HepG2 (cell line): ENCODE measurements around the gene SSH3. TPM values are rescaled to one million over a fixed set of nuclear protein-coding genes. Genes with fewer than 3 reads are reported as not detected.

Experiments used
- GATAD2A ChIP-seq: IDR thresholded peaks from 2 replicates; pipeline ENCODE4 v1.6.1; 2016
- KDM5B ChIP-seq: sonication (generic); formaldehyde crosslinking; IDR thresholded peaks from 2 replicates; pipeline ENCODE4 v1.4.0; 2020; ENCODE audit warnings: missing genetic modification reagents, mild to moderate bottlenecking, borderline replicate concordance
- SCMH1 ChIP-seq: sonication (generic); formaldehyde crosslinking; IDR thresholded peaks from 2 replicates; pipeline ENCODE4 v1.9.0; 2021; ENCODE audit warnings: missing genetic modification reagents, mild to moderate bottlenecking, borderline replicate concordance
- SMC3 ChIP-seq: IDR thresholded peaks from 2 replicates; pipeline ENCODE4 v1.6.1; 2011; ENCODE audit warnings: low read length, improper control_type of control experiment
- ZFAT ChIP-seq: sonication (generic); formaldehyde crosslinking; conservative IDR thresholded peaks from 2 replicates; pipeline ENCODE4 v1.8.1; 2023; ENCODE audit warnings: missing genetic modification reagents, inconsistent platforms
- ZNF251 ChIP-seq: sonication (generic); formaldehyde crosslinking; IDR thresholded peaks from 2 replicates; pipeline ENCODE4 v1.9.0; 2021; ENCODE audit warnings: mild to moderate bottlenecking, missing genetic modification reagents
- ZNF558 ChIP-seq: sonication (generic); formaldehyde crosslinking; IDR thresholded peaks from 2 replicates; pipeline ENCODE4 v1.9.0; 2022; ENCODE audit warnings: mild to moderate bottlenecking, missing genetic modification reagents, borderline replicate concordance
- ZNF790 ChIP-seq: sonication (generic); formaldehyde crosslinking; IDR thresholded peaks from 2 replicates; pipeline ENCODE4 v1.8.0; 2022; ENCODE audit warnings: missing genetic modification reagents, mild to moderate bottlenecking, borderline replicate concordance
- polyA plus RNA-seq, 8 experiments: library from polyadenylated mRNA; depleted of rRNA in 3 of 8; stranded (reverse) in 7 of 8; unstranded in 1 of 8; fragments of >200 nt; fragmentation: Illumina TruSeq in 4 of 8; extraction: Trizol in 4 of 8; gene quantifications; 2 replicates each; pipeline versions ENCODE4 v1.2.1 to v1.2.3, GENCODE V29; 2011 to 2016; ENCODE audit warnings: low read depth in 4 of 8, missing spikeins in 1 of 8, mixed read lengths in 1 of 8; ENCODE audit not compliant: insufficient read depth in 1 of 8
- total RNA-seq, 5 experiments: library from RNA; depleted of rRNA; stranded (reverse); fragments of >200 nt; fragmentation: Illumina TruSeq; extraction: Trizol; gene quantifications; 2 replicates each; pipeline ENCODE4 v1.2.3, GENCODE V29; 2016; ENCODE audit warnings: low read depth in 1 of 5
- TF ChIP-seq, protein P1 (sequence below): sonication (generic); formaldehyde crosslinking; IDR thresholded peaks from 2 replicates; pipeline ENCODE4 v1.9.0; 2021; ENCODE audit warnings: missing genetic modification reagents, mild to moderate bottlenecking, borderline replicate concordance
- TF ChIP-seq, protein P2 (sequence below): sonication (generic); formaldehyde crosslinking; IDR thresholded peaks from 2 replicates; pipeline ENCODE4 v1.5.1; 2020; ENCODE audit warnings: missing genetic modification reagents, mild to moderate bottlenecking, borderline replicate concordance
- TF ChIP-seq, protein P3 (sequence below): sonication (generic); formaldehyde crosslinking; IDR thresholded peaks from one replicate; pipeline ENCODE4 v1.5.1; 2020; ENCODE audit warnings: mild to moderate bottlenecking, missing genetic modification reagents; ENCODE audit errors: not compliant biosample characterization
- TF ChIP-seq, protein P4 (sequence below): sonication (generic); formaldehyde crosslinking; IDR thresholded peaks from 2 replicates; pipeline ENCODE4 v1.4.0; 2020; ENCODE audit warnings: missing genetic modification reagents
- TF ChIP-seq, protein P5 (sequence below): sonication (generic); formaldehyde crosslinking; IDR thresholded peaks from 2 replicates; pipeline ENCODE4 v1.4.0; 2020; ENCODE audit warnings: mild to moderate bottlenecking, missing genetic modification reagents

Gene SSH3
- total and polyA plus RNA-seq, 2 of the 13 experiments (the other 11 are each of a cell fraction or from before 2014, with no cell fraction given) = 12.4 to 18.8 TPM

DNA sequence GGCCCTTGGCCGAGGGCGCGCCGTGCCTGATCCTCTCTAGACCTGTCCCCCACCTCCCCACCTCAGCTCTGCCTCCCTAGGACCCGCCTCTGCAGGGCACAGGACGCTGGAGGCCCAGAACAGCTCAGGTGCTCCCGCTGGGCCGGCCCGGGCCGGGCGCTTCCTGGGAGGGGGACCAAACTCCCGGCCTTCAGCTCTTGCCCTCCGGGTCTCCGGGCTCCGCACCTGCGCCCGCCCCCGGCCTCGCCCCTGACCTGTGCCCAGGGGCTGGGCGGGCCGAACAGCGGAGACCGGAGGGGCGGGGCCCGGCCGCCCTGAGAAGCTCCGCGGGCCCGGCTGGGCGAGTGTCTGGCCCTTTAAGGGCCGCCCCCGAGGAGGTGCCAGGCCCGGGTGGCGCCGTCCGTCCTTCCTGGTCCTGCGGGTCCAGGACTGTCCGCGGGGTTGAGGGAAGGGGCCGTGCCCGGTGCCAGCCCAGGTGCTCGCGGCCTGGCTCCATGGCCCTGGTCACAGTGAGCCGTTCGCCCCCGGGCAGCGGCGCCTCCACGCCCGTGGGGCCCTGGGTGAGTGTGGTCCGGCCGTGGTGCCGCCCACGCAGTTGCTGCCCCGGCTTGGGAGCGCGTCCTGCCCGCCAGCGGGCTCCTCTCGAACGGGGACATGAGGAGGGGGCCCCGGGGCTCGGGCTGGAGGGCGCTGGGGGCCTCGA lies at the start of gene SSH3 (continued):
- no peak; the same call in 1 of the 2 replicates for TF ChIP-seq ZNF790 (CRISPR knock-in tag)
- TF ChIP-seq ZNF558 (CRISPR knock-in tag) = no peak; the same call in 1 of the 2 replicates
- TF ChIP-seq, protein P1, sequence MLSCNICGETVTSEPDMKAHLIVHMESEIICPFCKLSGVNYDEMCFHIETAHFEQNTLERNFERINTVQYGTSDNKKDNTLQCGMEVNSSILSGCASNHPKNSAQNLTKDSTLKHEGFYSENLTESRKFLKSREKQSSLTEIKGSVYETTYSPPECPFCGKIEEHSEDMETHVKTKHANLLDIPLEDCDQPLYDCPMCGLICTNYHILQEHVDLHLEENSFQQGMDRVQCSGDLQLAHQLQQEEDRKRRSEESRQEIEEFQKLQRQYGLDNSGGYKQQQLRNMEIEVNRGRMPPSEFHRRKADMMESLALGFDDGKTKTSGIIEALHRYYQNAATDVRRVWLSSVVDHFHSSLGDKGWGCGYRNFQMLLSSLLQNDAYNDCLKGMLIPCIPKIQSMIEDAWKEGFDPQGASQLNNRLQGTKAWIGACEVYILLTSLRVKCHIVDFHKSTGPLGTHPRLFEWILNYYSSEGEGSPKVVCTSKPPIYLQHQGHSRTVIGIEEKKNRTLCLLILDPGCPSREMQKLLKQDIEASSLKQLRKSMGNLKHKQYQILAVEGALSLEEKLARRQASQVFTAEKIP = no peak
- no peak for TF ChIP-seq ZFAT
- no peak for TF ChIP-seq SMC3
- no peak for TF ChIP-seq GATAD2A
- no peak for TF ChIP-seq SCMH1
- TF ChIP-seq, protein P2, sequence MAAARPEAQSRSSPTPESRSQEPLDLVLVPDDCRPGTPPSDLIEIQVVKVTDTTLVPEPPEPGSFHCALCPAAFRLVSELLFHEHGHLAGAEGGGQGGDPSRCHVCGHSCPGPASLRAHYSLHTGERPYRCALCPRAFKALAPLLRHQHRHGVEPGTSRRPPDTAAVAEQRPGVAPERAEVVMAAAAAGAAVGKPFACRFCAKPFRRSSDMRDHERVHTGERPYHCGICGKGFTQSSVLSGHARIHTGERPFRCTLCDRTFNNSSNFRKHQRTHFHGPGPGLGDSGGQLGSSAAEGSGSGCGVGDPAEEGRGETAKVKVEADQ (CRISPR knock-in tag) = 0 out of 2 replicates have a peak, but pooled peaks have one; percentile 12
- TF ChIP-seq KDM5B (CRISPR knock-in tag) = no peak; the same call in 1 of the 2 replicates
- TF ChIP-seq, protein P3, sequence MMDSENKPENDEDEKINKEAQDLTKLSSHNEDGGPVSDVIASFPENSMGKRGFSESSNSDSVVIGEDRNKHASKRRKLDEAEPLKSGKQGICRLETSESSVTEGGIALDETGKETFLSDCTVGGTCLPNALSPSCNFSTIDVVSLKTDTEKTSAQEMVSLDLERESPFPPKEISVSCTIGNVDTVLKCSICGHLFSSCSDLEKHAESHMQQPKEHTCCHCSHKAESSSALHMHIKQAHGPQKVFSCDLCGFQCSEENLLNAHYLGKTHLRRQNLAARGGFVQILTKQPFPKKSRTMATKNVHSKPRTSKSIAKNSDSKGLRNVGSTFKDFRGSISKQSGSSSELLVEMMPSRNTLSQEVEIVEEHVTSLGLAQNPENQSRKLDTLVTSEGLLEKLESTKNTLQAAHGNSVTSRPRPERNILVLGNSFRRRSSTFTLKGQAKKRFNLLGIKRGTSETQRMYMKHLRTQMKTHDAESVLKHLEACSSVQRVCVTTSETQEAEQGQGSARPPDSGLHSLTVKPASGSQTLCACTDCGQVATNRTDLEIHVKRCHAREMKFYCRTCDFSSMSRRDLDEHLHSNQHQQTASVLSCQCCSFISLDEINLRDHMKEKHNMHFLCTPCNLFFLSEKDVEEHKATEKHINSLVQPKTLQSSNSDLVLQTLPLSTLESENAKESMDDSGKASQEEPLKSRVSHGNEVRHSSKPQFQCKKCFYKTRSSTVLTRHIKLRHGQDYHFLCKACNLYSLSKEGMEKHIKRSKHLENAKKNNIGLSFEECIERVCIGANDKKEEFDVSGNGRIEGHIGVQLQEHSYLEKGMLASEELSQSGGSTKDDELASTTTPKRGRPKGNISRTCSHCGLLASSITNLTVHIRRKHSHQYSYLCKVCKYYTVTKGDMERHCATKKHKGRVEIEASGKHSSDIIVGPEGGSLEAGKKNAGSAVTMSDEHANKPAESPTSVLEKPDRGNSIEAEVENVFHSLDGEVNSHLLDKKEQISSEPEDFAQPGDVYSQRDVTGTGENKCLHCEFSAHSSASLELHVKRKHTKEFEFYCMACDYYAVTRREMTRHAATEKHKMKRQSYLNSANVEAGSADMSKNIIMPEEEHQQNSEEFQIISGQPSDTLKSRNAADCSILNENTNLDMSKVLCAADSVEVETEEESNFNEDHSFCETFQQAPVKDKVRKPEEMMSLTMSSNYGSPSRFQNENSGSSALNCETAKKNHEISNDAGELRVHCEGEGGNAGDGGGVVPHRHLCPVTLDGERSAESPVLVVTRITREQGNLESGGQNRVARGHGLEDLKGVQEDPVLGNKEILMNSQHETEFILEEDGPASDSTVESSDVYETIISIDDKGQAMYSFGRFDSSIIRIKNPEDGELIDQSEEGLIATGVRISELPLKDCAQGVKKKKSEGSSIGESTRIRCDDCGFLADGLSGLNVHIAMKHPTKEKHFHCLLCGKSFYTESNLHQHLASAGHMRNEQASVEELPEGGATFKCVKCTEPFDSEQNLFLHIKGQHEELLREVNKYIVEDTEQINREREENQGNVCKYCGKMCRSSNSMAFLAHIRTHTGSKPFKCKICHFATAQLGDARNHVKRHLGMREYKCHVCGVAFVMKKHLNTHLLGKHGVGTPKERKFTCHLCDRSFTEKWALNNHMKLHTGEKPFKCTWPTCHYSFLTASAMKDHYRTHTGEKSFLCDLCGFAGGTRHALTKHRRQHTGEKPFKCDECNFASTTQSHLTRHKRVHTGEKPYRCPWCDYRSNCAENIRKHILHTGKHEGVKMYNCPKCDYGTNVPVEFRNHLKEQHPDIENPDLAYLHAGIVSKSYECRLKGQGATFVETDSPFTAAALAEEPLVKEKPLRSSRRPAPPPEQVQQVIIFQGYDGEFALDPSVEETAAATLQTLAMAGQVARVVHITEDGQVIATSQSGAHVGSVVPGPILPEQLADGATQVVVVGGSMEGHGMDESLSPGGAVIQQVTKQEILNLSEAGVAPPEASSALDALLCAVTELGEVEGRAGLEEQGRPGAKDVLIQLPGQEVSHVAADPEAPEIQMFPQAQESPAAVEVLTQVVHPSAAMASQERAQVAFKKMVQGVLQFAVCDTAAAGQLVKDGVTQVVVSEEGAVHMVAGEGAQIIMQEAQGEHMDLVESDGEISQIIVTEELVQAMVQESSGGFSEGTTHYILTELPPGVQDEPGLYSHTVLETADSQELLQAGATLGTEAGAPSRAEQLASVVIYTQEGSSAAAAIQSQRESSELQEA (CRISPR knock-in tag) = no peak
- TF ChIP-seq, protein P4, sequence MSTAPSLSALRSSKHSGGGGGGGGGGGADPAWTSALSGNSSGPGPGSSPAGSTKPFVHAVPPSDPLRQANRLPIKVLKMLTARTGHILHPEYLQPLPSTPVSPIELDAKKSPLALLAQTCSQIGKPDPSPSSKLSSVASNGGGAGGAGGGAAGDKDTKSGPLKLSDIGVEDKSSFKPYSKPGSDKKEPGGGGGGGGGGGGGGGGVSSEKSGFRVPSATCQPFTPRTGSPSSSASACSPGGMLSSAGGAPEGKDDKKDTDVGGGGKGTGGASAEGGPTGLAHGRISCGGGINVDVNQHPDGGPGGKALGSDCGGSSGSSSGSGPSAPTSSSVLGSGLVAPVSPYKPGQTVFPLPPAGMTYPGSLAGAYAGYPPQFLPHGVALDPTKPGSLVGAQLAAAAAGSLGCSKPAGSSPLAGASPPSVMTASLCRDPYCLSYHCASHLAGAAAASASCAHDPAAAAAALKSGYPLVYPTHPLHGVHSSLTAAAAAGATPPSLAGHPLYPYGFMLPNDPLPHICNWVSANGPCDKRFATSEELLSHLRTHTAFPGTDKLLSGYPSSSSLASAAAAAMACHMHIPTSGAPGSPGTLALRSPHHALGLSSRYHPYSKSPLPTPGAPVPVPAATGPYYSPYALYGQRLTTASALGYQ (CRISPR knock-in tag) = no peak; the same call in 1 of the 2 replicates
- TF ChIP-seq ZNF251 = no peak
- TF ChIP-seq, protein P5, sequence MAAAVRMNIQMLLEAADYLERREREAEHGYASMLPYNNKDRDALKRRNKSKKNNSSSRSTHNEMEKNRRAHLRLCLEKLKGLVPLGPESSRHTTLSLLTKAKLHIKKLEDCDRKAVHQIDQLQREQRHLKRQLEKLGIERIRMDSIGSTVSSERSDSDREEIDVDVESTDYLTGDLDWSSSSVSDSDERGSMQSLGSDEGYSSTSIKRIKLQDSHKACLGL = no peak
